ENCODE data around the gene GPRIN3.
"Not testable (repeated sequence)": the region's sequence is repeated elsewhere in the genome, so short reads cannot be mapped to it uniquely, and the experiment has no call there.

GPRIN3 gene

DNA sequence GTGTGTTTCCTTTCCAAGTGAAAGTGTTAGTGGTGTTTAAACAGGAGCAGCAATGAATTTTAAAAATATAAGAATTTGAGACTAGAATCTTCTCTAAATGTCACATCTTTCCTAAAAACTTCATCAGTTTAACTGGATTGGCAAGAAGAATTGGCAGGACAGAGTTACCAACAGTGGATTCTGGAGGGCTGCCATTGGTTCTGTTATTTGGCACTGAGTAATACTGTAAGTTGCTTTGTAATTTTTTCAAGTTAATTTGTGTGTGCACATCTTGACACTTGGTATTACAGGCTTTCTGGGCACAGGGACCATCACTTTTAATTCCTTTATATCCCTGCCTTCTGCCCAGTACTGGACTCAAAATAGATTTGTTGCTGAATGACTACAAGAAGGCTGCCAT lies 4.5 kb upstream of the GPRIN3 start:
- DNase-seq (ENCODE audit: low read depth) = no peak

DNA sequence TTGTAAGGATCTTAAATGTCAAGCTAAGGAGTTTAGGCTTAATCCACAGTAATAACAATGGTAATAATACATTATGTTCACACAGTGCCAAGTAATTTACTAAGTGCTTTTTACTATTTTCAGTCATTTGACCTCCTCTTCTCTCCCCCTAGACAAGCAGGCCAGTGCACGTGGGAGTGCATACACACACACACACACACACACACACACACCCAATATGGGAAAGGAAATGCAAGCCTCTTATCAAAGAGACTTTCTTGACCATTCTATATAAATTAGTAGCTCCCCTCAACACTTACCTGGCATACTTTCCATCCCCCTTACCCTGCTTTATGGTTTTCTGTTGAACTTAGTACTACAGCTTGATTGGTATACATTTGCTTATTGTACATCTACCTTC lies 3.8 kb upstream of the GPRIN3 start:
- no peak for DNase-seq (ENCODE audit: low read depth)

DNA sequence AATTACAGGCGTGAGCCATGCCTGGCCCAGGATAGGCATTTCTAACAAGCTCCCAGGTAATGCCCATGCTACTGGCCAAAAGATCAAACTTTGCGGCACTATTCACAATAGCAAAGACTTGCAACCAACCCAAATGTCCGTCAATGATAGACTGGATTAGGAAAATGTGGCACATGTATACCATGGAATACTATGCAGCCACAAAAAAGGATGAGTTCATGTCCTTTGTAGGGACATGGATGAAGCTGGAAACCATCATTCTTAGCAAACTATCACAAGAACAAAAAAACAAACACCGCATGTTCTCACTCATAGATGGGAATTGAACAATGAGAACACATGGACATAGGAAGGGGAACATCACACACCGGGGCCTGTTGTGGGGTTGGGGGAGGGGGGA lies 1.6 kb upstream of the GPRIN3 start:
- not testable (repeated sequence) for DNase-seq (ENCODE audit: low read depth)

DNA sequence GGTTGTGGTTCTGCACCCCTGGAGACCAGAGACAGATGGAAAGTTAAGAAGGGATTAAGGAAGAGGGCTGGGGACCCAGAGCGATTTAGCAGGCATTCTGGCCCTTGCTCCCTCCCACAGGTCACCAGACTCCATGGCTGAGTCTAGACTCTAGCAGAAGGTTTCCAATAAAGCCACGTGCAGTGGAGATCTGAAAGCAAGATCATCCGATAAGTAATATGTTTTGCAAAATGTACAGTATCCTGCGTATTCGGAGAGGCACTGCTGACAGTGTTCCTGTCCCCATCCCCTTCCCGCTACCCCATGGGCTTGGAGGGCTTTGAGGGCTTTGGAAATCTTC lies 531 bp upstream of the GPRIN3 start:
- no peak for DNase-seq (ENCODE audit: low read depth)

DNA sequence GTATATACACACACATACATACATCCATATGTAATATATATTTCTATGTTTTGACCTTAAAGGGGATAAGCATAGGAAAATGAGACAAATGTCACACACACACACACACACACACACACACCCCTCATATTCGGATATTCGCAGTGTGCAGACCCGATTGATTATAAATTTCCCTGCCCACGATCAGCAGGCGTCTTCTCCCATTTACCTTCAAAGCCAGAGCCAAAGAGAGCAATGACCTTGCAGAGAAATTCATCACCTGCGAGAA lies 488 bp downstream of the GPRIN3 start:
- DNase-seq (ENCODE audit: low read depth) = no peak

DNA sequence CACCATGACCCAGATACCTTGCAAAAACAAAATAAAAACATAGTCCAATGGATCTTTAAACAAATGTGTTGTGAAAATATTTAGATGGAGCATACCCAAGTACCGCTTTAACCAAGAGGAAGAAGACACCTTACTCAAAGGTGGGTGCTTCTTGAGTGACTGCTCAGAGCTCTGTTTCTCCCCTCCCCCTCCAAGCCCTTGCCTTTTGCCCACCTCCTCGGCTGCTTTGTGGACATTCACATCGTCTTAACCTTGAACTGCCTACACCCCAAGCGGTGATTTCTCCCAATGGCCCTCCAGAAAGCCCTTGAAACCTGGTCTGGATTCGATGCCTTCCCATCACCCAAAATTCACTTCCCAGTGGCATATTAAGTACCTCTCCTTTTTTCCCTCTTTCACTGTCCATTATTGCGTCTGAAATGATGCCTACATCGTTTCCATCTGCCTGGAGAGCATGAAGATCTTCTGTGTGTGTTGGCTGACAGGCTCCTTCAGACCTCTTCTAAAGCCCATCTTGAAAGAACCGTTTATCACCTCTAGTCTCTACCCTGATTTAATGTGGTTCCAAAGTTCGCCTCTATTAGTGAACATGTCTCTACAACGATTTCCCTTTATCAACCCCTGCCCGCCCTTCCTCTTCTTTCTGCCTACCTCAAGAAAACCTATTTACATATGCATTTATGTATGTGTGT lies 968 bp downstream of the GPRIN3 start:
- no peak for DNase-seq (ENCODE audit: low read depth)

DNA sequence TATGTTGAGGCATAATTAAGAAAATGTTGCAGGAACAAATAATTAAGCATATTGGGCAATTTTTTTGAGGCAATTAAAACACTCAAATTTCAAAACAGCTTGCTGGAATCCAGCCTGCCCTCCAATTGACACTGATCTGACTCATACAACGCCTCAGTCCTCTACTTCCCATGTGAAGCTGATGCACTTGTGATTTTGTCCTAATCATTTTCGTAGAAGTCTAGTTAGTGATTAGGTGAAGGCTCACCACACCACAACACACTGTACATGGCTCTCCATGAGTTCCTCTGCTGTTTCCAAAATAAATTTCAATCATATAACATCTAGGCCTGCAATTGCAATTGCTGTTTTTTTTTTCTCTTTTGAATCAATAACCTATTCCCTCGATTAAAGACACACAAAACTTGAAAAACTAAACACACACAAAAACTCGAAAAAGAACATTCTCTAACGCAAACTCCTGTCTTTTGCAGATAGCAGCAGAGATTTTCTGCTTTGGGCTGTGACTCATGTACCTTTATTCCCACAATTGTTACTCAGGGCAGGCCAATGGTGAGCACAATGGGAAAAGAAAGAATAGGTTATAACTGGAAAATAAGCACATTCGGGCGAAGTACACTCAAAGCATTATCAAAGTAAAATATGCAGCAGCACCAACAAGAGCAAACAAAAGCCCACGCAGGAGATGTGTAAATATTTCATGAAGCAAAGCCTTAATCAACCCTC lies 1.7 kb downstream of the GPRIN3 start:
- no peak for DNase-seq (ENCODE audit: low read depth)

DNA sequence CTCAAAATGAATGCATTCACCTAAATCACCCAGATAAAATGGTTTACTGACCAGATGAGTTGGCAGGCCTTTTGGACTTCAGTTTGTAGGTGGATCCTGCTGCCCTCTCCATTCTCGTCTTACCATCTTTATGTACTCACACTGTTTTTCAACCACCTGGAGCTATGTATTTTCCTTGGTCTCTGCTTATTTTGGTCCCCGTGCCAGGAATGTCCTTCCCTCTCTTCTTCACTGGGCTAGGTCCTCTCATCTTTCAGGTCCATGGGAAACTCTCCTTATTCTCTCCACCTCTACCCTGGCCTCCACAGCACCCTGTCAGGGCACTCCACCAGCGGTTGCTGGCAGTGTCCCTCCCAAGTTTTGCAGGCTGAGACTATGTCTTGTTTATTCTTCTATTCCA lies 2.6 kb downstream of the GPRIN3 start:
- no peak for DNase-seq (ENCODE audit: low read depth)

DNA sequence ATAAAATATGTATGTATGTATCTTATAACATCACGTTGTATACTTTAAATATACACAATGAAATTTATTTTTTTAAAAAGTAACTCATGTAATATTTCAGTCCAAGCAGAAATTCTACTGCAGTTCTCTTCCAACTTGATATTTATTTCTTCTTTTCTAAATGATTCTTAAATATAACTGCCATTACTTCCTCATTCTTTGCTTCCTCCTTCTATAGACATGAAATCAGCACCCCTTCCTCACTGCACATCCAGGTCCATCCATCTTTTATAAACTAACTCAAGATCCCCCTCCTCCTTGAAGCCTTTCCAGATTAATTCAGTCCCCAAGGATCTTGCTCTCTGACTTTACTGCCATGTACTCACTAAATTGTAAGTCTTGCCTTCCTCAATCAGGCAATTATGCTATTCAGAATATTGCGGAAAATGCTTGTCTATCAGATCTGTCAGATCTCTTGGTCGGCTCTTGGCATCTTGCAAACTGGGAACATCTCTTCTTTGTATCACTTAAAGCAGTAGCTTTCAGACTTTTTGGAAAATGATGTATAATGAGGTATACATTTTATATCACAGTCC lies 3.7 kb downstream of the GPRIN3 start:
- DNase-seq (ENCODE audit: low read depth) = no peak

DNA sequence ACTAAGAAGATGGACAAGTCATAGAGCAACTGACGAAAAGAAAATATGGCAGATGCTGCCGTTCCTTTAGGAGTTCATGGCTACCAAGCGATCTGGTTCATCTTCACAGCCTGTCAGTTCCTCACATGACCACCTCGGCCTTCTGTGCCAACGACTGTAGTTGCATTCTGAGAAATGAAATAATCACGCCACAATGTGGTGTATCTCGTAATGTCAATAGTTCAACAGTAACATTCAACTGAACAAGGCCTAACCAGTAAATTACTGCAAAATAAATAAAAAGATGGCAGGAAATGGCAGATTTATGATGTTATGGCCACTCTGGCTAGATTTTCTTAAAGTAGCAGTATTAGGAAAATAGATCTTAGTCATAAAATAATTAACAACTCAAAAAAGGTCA lies 4.4 kb downstream of the GPRIN3 start:
- no peak for DNase-seq (ENCODE audit: low read depth)

DNA sequence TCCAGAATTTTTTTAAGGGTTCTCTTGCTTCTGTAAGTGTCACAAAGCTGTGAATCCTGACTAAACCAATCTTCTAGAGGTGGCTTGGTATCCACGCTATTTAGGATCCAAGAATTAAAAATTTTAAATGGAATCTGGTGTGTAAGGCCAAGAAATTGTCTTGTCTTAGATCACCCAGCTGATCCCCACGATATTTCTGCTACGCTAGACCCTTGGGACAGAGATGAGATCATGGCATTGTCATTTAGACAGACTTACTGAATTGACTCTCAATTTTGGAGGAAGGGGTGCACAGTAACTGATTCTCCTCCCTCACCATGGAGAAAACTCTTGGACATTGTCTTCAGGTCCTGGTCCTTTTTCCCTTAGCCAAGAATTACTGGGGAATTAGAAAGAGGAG lies 5.7 kb downstream of the GPRIN3 start:
- DNase-seq (ENCODE audit: low read depth) = no peak

DNA sequence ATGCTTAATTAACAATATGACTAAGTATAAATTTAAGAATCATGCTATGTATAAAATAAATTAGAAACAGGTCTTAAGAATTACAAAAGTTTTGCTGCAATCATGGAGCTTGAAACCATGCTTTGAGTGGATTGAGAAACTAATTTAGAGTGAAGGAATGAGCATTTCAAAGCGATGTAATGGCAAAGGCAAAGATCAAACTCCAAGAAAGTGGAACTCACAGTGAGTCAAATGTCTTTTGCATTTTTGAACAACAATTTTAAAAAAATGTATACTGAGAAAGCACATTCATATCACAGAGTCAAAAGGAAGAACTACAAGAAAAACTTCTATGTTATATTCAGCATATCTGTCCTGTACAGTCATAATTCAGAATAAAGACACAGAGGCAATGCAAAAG lies 6.6 kb downstream of the GPRIN3 start:
- DNase-seq (ENCODE audit: low read depth) = no peak

DNA sequence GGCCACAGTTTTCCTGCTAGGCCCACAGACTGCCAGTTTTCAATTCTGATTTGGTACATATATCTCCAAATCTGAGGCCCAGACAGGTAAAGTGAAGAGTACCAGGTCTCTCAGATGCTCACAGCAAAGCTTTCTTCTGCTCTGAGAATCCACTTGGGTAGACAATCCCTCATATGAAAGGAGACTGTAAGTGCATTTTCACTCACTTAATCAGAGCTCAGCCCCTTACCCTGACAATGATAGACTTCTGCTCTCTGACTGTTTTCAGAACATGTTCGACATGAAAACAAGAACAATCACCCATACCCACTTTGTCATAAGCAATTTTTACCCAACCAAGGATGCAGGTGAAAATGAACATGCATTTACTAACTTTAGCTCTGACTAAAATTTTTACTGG lies 7.1 kb downstream of the GPRIN3 start:
- DNase-seq (ENCODE audit: low read depth) = no peak

DNA sequence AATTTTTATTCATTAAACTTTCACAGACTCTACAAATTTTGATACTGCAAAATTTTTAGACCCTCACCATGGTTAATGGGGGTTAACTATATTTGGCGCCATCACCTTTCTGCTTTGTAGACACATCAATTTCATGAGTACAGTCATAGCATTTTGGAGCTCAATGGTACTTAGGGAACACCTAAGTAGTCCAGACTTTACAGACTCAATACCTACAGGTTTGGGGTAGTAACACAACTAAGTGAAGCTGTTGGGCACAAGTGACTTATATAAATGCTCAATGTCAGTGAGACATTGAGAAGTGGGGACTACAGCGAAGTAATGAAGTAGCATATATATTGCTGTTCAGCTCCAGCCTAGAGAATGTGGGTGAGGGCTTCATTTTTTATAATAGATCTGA lies 7.5 kb downstream of the GPRIN3 start:
- DNase-seq (ENCODE audit: low read depth) = no peak

DNA sequence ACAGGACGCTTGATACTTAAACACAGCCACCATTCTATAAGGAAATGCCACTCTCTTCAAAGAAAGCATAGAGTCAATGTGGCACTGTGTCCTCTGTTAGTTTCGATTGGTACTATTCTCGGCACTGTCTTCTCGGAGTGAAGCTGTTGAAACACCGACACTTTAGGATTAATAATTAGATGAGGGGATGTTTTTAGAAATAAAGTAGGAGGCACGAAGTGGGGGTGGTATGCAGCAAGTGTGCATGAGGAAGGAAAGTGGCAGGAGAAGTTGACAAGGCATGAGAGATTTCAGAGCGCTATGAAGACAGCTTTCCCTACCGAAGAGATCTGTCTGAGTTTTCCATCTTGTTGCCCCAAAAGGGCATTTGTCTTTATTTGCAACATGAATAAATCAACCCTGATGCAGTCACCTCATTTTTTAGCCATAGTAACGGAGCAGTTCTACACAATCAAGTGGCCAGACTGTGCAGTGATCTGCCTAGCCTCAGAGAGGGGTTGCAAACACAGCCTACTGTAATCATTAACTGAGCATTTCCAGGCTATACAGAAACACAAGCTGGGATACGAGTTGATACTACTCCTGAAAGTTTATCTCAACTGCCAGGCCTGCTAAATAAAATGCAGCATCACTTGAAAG lies 8.3 kb downstream of the GPRIN3 start:
- DNase-seq (ENCODE audit: low read depth) = no peak

DNA sequence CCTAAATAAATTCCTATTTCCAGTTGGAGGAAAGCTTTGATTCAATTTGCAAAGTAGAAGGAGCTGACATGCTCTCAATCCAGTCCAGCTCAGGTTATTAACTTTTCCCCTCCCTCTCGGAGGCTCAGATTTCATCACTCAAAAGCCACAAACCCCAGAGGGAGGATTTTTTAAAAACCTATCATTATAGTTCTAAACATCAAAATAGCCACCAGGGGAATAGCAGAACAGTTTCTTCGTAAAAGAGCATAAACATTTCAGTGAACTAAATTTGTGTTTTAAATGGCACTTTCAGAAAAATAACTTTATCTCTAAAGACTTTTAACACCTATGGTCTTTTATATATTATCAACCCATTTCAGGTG lies 8.8 kb downstream of the GPRIN3 start:
- DNase-seq (ENCODE audit: low read depth) = no peak

DNA sequence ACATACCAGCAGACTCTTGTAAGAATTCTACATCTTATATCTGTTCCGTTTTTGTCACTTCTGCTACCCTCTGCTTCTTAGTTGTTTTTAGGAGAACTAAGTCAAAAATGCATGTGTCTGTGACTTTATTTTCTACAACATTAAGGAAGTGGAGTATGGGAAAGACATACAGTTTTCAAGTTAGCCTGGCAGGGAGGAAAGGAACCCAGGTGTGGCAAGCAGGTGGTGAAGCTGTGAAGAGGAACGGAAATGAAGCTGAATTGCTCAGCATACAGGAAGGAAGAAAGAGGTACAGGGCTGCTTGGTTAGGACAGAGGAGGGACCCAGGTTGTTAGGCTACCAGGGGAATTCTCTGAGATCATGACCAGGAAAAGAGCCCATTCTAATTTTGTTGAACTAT lies 9.4 kb downstream of the GPRIN3 start:
- no peak for DNase-seq (ENCODE audit: low read depth)

DNA sequence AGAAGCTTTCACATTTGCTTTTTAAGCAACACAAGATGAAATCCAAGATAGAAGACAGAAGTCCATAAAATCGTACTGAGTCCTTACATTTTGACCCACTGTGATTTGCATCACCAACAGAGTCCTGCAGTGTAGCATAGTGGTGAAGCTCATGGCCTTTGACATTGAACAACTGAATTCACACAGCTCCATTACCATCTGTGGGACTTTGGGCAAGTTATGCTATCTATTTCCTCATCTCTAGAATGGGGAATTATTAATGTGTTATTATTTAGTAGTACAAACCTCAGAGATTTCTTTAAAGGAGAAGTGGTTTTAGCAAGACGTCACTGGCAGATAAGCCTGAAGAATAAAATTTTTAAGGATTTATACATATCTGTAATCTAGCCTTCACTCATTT lies 10.7 kb downstream of the GPRIN3 start:
- DNase-seq (ENCODE audit: low read depth) = no peak

DNA sequence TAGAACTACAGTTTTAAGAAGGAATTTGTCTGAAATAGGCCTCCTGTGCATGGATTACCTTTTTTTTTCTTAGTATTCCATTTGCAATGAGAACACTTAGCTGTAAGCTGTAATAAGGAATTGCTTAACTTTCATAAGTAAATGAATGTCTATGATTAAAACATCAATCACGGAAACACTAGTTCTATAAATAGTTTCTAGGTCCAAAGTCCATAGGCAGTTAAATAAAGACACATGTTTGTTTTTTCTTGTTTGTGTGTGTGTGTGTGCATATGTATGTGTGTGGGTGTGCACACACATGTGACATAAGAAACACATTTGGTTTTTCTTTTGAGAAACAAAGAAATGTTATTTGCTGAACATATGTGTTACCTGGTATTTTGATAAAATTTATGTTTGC lies 11.2 kb downstream of the GPRIN3 start:
- DNase-seq (ENCODE audit: low read depth) = no peak

DNA sequence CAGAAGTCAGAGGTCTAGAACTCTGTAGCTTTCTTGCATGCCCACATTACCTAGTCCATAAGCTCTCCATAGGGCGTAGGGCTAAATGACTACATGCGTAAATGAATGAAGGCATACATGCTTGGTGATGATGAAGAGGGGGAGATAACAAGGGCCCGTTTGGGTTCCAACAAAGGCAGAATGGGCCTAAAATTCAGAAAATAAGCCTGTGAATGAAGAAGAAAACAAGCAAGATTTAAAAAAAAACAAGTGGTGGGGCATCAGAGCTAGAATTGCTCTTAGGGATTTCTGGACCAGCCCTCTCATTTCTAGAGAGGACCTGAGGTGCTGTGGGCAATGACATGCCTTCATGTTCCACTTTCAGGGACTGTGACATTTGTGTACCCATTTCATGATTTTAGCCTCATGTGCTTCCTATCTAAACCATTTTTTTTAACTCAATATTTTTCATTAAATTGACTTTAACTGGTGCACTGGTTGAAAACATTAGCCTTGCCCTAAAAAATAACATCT lies 12.1 kb downstream of the GPRIN3 start:
- DNase-seq (ENCODE audit: low read depth) = no peak

DNA sequence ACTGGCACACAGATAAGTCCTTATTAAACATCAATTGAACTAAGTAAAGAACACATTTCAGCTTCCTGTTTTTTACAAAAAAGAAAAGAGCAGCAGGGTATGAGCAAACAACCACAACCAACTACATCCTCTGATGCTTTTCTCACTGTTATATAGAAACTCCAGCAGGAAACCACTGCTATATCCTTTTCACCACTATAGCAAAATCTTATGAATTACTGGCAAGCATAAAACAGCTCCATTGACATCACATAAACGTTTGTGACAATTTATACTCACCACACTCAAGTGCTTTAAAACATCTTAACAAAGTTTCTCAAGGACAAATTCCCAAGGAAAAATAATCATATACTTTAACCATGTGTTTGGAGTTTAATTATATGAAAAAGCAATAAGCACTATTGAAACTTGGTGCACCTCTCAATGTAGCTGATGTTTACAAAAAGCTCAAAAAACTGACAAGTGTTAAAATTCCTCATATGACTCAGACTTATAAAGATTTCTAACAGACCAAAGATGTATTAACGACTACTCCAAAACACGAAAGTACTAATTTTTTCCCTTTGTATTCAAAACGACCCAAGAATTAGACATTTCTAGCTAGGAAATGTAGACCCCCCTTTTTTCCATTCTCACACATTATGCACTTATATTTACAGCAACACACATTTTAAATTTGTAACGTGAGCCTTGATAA lies 12.9 kb downstream of the GPRIN3 start:
- DNase-seq (ENCODE audit: low read depth) = no peak

DNA sequence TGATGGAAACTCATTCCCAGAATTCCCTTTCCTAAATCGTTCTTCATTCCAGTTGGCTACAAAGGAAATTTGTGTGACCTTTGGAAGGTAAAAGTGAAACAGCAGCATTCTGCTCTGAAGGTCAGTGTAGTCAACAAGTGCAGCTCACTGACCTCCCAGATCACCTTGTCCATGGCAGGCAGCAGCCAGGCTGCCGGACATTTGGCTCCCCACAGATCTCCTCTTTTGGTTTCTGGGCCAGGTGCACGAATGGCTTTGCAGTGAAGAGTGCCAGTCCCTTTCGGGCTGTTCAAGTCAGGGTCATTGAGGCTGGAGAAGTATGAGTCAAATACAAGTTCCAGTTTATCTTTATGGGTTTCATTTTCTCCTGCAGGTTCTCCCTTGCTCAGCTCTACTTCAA lies 14.3 kb downstream of the GPRIN3 start:
- DNase-seq (ENCODE audit: low read depth) = no peak
